22Rv1 (cell line): ENCODE measurements around the gene HSD3B7.
A peak's percentile ranks its signal among the peaks of the same experiment; 100 is the strongest.

ENCODE experiments used
- H3K27ac ChIP-seq: fragments of 450-650 bp; 2 replicates; pipeline ENCODE4 v1.5.1; 2017
- ZFX ChIP-seq: fragments of 450-650 bp; IDR thresholded peaks from 2 replicates; pipeline ENCODE4 v1.6.1; 2017; ENCODE audit warnings: antibody characterized with exemption, borderline replicate concordance
- TF ChIP-seq, protein P1 (sequence below): fragments of 450-650 bp; IDR thresholded peaks from 2 replicates; pipeline ENCODE4 v1.5.1; 2017; ENCODE audit warnings: mild to moderate bottlenecking

The HSD3B7 gene

DNA sequence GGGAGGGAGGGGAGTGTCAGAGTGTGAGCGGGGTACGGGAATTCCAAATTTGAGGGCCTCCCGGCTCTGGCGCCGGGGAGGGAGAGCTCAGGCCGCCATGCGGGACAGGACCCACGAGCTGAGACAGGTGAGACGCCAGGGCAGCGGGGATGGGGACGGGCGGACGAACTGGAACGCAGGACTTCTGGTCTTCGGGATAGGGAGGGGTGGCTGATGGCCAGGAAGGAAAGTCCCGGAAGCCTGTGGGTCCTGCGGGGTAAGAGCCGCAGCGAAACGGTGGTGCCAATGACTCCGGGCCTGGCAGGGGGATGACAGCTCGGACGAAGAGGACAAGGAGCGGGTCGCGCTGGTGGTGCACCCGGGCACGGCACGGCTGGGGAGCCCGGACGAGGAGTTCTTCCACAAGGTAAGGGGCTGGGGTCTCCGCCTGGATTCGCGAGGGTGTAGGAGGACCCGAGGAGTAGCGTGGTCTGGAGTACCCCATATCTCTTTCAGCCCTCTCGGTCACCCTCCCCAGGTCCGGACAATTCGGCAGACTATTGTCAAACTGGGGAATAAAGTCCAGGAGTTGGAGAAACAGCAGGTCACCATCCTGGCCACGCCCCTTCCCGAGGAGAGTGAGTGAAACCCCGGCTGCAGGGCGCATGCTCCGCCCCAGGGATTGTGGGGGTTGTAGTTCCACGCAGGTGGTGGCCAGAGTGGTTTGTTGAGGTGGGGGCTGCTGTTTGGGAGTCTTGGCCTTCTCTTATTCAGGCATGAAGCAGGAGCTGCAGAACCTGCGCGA is 48.9 kb downstream of the HSD3B7 start:
- TF ChIP-seq, protein P1, sequence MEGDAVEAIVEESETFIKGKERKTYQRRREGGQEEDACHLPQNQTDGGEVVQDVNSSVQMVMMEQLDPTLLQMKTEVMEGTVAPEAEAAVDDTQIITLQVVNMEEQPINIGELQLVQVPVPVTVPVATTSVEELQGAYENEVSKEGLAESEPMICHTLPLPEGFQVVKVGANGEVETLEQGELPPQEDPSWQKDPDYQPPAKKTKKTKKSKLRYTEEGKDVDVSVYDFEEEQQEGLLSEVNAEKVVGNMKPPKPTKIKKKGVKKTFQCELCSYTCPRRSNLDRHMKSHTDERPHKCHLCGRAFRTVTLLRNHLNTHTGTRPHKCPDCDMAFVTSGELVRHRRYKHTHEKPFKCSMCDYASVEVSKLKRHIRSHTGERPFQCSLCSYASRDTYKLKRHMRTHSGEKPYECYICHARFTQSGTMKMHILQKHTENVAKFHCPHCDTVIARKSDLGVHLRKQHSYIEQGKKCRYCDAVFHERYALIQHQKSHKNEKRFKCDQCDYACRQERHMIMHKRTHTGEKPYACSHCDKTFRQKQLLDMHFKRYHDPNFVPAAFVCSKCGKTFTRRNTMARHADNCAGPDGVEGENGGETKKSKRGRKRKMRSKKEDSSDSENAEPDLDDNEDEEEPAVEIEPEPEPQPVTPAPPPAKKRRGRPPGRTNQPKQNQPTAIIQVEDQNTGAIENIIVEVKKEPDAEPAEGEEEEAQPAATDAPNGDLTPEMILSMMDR = no peak
- no peak for TF ChIP-seq ZFX

DNA sequence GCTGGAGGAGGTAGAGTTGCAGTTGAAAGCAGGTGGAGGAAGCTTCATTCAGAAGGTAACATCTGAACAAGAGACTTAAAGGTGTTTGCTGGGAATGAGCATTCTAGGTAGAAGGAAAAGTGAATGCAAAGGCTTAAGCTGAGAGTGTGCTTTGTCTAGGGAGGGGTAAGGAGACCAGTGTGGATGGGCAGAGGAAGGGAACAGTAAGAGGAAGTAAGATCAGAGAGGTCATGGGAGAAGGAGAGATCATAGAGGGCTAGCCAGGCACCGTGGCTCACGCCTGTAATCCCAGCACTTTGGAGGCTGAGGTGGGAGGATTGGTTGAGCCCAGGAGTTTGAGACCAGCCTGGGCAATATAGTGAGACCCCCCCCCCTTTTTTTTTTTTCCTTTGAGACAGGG is 51.7 kb downstream of the HSD3B7 start:
- no peak overlapping the region for H3K27ac ChIP-seq
- TF ChIP-seq ZFX = no peak
- TF ChIP-seq, protein P1 = no peak

More for the DNA sequence above, 48.9 kb downstream of the HSD3B7 start:
- peak overlapping the region; percentile 75 for H3K27ac ChIP-seq
